Adrenal gland (tissue), 12 donors: Measurements from ENCODE around the gene RASL10A. TPM values are rescaled to one million over a fixed set of nuclear protein-coding genes. Genes with fewer than 3 reads are reported as not detected.

Experiments
- DNase-seq, 7 donors: peaks; one replicate each; pipeline ENCODE4 v3.0.0-alpha.2; 2019 to 2020
- H3K27ac ChIP-seq, 5 donors: fragments of 200-600 bp; sonication (generic) in 4 of 5; 1 replicate in 3 of 5; 2 replicates in 2 of 5; pipeline versions ENCODE4 v1.5.1 to v1.8.0; 2016 to 2020; ENCODE audit warnings: mild to moderate bottlenecking in 1 of 5
- H3K27me3 ChIP-seq: fragments of 200-600 bp; 2 replicates; pipeline ENCODE4 v1.8.0; 2021
- H3K36me3 ChIP-seq, 2 donors: fragments of 200-600 bp; replicated peaks in 1 of 2; 1 replicate in 1 of 2; 2 replicates in 1 of 2; pipeline versions ENCODE4 v1.5.1 to v1.8.0; 2018 to 2022
- H3K4me1 ChIP-seq, 2 donors: fragments of 200-600 bp; replicated peaks in 1 of 2; 1 replicate in 1 of 2; 2 replicates in 1 of 2; pipeline versions ENCODE4 v1.5.1 to v1.8.0; 2018 to 2021
- H3K4me3 ChIP-seq, 4 donors: fragments of 200-600 bp; sonication (generic) in 3 of 4; one replicate each; pipeline ENCODE4 v1.5.1; 2016 to 2018
- H3K9me3 ChIP-seq, 3 donors: fragments of 200-600 bp; sonication (generic) in 1 of 3; replicated peaks in 1 of 3; 1 replicate in 2 of 3; 2 replicates in 1 of 3; pipeline versions ENCODE4 v1.5.1 to v1.8.0; 2016 to 2021
- POLR2A ChIP-seq, 2 donors: fragments of 450-650 bp; IDR thresholded peaks; one replicate each; pipeline ENCODE4 v1.6.1; 2017; ENCODE audit warnings: antibody characterized with exemption in 2 of 2, mild to moderate bottlenecking in 2 of 2, moderate library complexity in 1 of 2
- WGBS, 4 donors: extraction: QIAGEN DNeasy Blood & Tissue Kit in 2 of 4; methylation state at CpG; one replicate each; pipeline versions ENCODE4 v1.1.5 to v1.1.7; 2013 to 2017; 5-methylcytosine and 5-hydroxymethylcytosine counted together
- intact Hi-C, 2 donors: fragments of 100-400 bp; cut with DNase I; formaldehyde crosslinking; loops; one replicate each; pipeline versions ENCODE4 v1.14.1 to v1.15.0; 2022 to 2023
- polyA plus RNA-seq, 3 donors: library from polyadenylated mRNA; stranded (reverse); fragments of 200-250 nt in 2 of 3; fragments of 350-450 nt in 1 of 3; fragmentation: Illumina TruSeq in 1 of 3; extraction: RNeasy Lipid Tissue Mini Kit (QIAGEN cat#74804) in 1 of 3; gene quantifications; one replicate each; pipeline ENCODE4 v1.2.3, GENCODE V29; 2013 to 2014
- total RNA-seq, 9 donors: library from RNA; depleted of rRNA in 4 of 9; stranded (reverse); fragments of >200 nt in 4 of 9; fragments of 120-200 nt in 1 of 9; fragmentation: NEBNext Ultra II Directional in 1 of 9; extraction: Animal tissue kit (Norgen Biotek cat#: 25700) in 1 of 9; gene quantifications; one replicate each; pipeline versions ENCODE4 v1.1.0 to v1.2.4, GENCODE V29; 2013 to 2023
- TF ChIP-seq, protein P1 (sequence below), 6 experiments: fragments of 450-650 bp in 4 of 6; fragments of 200-600 bp in 2 of 6; sonication (generic) in 1 of 6; IDR thresholded peaks; 1 replicate in 5 of 6; 2 replicates in 1 of 6; pipeline versions ENCODE4 v1.5.1 to v1.8.0; 2016 to 2021; ENCODE audit warnings: antibody characterized with exemption in 6 of 6, mild to moderate bottlenecking in 2 of 6, moderate library complexity in 1 of 6
- donor health status: healthy with polysubstance abuse.
- donor health status: Bipolar disorder and iron deficiency.
- donor health status: DM: yes; HTN: yes; CAD: no.
- donor health status: DM: no; HTN: no; CAD: no.
- donor health status: DM: no; HTN: no; CAD: no.
- donor health status: DM: yes; HTN: yes; CAD: no.

The RASL10A gene
- total and polyA plus RNA-seq, 12 donors = 0.33 to 14.4 (median 1.8) TPM

DNA sequence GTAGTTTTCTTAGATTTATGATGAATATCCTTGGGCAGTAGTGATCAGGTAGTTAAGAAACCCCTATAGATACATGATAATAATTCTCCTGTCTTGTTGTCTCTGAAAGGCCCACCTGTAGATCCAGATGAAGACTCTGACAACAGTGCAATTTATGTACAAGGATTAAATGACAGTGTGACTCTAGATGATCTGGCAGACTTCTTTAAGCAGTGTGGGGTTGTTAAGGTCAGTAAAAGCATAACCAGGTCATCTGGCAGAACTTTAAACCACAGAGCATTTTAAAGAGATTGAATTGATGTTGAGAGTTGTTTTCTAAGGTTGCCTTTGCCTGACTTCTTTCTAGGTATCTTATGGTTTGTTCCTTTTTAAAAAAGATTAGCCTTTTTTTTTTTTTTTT, 23.1 kb downstream of the RASL10A start:
- Histone ChIP-seq H3K36me3 (peaks cover 0 to 100% of the 10 kb centered on the region in 2 donors), H3K4me3 (no peak overlapping the region), H3K9me3 (no peaks in the 10 kb centered on the region), H3K4me1 (peaks cover 0 to 11% of the 10 kb centered on the region in 2 donors), H3K27me3 (no peaks in the 10 kb centered on the region), H3K27ac (no peak overlapping the region)
- no peak for DNase-seq
- intact Hi-C loops = no loop called here
- TF ChIP-seq, protein P1, sequence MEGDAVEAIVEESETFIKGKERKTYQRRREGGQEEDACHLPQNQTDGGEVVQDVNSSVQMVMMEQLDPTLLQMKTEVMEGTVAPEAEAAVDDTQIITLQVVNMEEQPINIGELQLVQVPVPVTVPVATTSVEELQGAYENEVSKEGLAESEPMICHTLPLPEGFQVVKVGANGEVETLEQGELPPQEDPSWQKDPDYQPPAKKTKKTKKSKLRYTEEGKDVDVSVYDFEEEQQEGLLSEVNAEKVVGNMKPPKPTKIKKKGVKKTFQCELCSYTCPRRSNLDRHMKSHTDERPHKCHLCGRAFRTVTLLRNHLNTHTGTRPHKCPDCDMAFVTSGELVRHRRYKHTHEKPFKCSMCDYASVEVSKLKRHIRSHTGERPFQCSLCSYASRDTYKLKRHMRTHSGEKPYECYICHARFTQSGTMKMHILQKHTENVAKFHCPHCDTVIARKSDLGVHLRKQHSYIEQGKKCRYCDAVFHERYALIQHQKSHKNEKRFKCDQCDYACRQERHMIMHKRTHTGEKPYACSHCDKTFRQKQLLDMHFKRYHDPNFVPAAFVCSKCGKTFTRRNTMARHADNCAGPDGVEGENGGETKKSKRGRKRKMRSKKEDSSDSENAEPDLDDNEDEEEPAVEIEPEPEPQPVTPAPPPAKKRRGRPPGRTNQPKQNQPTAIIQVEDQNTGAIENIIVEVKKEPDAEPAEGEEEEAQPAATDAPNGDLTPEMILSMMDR (IDR thresholded peaks at IDR 0.05) = no peak
- no peak for TF ChIP-seq POLR2A (IDR thresholded peaks at IDR 0.05)

DNA sequence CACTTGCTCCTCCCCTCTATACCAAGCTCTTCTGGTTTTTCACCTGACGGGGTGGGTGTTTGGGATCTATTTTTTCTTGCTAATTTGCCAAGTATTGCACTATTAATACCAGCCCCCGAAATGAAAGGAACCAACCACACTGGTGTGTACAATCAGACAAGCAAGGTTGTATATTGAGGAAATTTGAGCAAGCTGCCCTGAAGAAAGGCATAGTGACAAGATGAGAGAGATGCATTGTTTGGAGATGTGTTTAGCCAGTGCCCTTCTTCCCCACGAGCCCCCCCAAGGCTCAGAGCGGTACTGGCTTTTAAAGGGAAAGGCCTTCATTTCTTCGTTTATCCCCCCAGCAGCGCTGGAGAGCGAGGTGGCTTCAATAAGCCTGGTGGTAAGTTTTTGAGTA, 24.3 kb downstream of the RASL10A start:
- WGBS, 4 donors = 64 to 68% (median 66%) methylated on average over 7 of the region's 7 CpGs
- peak in 1 of 7 donors; percentile 48 for DNase-seq
- no peaks in the 10 kb centered on the region for H3K27me3 ChIP-seq
- H3K36me3 ChIP-seq = peaks cover 0 to 100% of the 10 kb centered on the region in 2 donors
- H3K4me1 ChIP-seq = peaks cover 0 to 11% of the 10 kb centered on the region in 2 donors
- intact Hi-C loops = no loop called here
- TF ChIP-seq POLR2A (IDR thresholded peaks at IDR 0.05) = no peak
- TF ChIP-seq, protein P1 (IDR thresholded peaks at IDR 0.05) = no peak
- H3K9me3 ChIP-seq = no peaks in the 10 kb centered on the region
- no peak overlapping the region for H3K4me3 ChIP-seq
- H3K27ac ChIP-seq = peak overlapping the region in 1 of 5 donors; percentile 15

DNA sequence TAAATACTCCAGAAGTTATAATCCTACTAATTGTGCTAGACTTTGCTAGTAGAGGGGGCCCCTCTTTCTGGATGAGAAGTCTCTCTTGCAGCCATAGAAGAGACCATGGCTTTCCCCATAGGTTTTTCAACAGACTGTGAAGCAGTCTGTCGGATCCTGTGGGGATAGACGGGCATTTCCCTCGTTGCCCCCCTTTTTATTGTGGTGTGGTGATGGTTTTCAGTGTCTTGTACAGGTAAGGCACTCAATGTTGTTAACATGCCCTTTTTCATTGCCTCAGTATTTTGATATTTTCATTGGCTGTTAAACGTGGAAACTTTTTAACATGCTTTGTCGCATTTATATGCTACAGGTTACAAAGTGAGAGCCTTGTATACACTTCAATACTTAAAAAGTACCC, 25.4 kb downstream of the RASL10A start:
- Histone ChIP-seq H3K4me1 (peaks cover 0 to 11% of the 10 kb centered on the region in 2 donors), H3K36me3 (peaks cover 0 to 100% of the 10 kb centered on the region in 2 donors), H3K9me3 (no peaks in the 10 kb centered on the region), H3K4me3 (no peak overlapping the region), H3K27ac (no peak overlapping the region), H3K27me3 (no peaks in the 10 kb centered on the region)
- TF ChIP-seq, protein P1 (IDR thresholded peaks at IDR 0.05) = no peak
- no peak for TF ChIP-seq POLR2A (IDR thresholded peaks at IDR 0.05)
- 52 to 63% (median 55%) methylated on average over 5 of the region's 5 CpGs for WGBS, 4 donors
- no peak for DNase-seq
- intact Hi-C loops = no loop called here

DNA sequence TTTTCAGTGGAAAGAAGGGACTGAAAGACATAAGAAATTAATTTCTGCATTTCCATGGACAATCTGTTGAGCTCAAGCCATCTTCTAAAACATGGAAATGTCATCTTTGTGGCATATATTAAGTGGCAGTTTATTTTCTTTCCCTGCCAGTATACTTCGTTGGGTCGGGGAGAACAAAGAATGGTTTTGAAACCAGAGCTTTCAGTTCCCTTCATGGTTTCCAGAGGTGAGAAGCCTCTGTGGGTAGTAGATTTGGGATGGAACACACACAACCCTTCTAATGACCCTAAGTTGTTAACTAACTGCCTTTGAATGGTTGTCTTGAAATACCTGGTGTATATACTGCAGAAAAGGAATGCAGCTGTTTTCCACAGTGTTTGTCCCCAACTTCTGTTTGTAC, 26.7 kb downstream of the RASL10A start:
- Histone ChIP-seq H3K9me3 (no peaks in the 10 kb centered on the region), H3K27ac (no peak overlapping the region), H3K27me3 (no peaks in the 10 kb centered on the region), H3K4me1 (peaks cover 0 to 11% of the 10 kb centered on the region in 2 donors), H3K36me3 (peaks cover 0 to 100% of the 10 kb centered on the region in 2 donors), H3K4me3 (no peak overlapping the region)
- DNase-seq = no peak
- 26 to 34% (median 34%) methylated on average over 2 of the region's 2 CpGs for WGBS, 4 donors
- no peak for TF ChIP-seq POLR2A (IDR thresholded peaks at IDR 0.05)
- TF ChIP-seq, protein P1 (IDR thresholded peaks at IDR 0.05) = no peak
- intact Hi-C loops = no loop called here
